IMR-90 (cell line): Measurements from ENCODE around the gene USH2A. TPM values are rescaled to one million over a fixed set of nuclear protein-coding genes. Genes with fewer than 3 reads are reported as not detected.

Source experiments
- ATAC-seq: fragments of 200-7000 bp; cut with Tn5 transposase; 2 replicates; pipeline ENCODE4 v1.9.1; 2020; ENCODE audit warnings: low read depth, mild to moderate bottlenecking, moderate library complexity
- BruUV-seq: library from RNA; stranded (reverse); fragments of 400-500 nt; replicated peaks from 2 replicates; lab custom pipeline; 2021; lab: Mats Ljungman, UMichigan
- CTCF ChIA-PET: fragments of 300-600 bp; formaldehyde crosslinking; extraction: SDS; loops from one replicate; lab custom pipeline; 2021; ENCODE audit warnings: antibody characterized with exemption; lab: Yijun Ruan, JAX
- POLR2A ChIA-PET: fragments of 300-600 bp; sonication (Branson Sonifier 250); formaldehyde crosslinking; loops from one replicate; lab custom pipeline; 2022; ENCODE audit warnings: antibody characterized with exemption; ENCODE audit not compliant: unreplicated experiment; lab: Charles Lee
- DNase-seq: peaks from one replicate; pipeline ENCODE4 v3.0.0; 2013
- H2AFZ ChIP-seq: replicated peaks from 2 replicates; pipeline ENCODE3; 2013; ENCODE audit warnings: low read length, mild to moderate bottlenecking; ENCODE audit not compliant: poor library complexity
- H2AK5ac ChIP-seq: 2 replicates; pipeline ENCODE4 v1.6.1; 2013; ENCODE audit warnings: low read depth, low read length, inconsistent platforms
- H2AK9ac ChIP-seq: replicated peaks from 2 replicates; pipeline ENCODE3; 2013; ENCODE audit warnings: mild to moderate bottlenecking, low read depth, low read length, moderate library complexity; ENCODE audit not compliant: poor library complexity
- H2BK120ac ChIP-seq: 2 replicates; pipeline ENCODE4 v1.6.1; 2013; ENCODE audit warnings: low read depth, low read length, inconsistent platforms
- H2BK15ac ChIP-seq: 3 replicates; pipeline ENCODE4 v1.6.1; 2013; ENCODE audit warnings: low read depth, low read length, inconsistent platforms
- H2BK20ac ChIP-seq: 2 replicates; pipeline ENCODE4 v1.6.1; 2013; ENCODE audit warnings: low read depth, mild to moderate bottlenecking, inconsistent platforms, low read length, moderate library complexity
- H2BK5ac ChIP-seq: 2 replicates; pipeline ENCODE4 v1.6.1; 2013; ENCODE audit warnings: mild to moderate bottlenecking, low read depth, low read length, inconsistent platforms; ENCODE audit not compliant: poor library complexity, severe bottlenecking
- H3K14ac ChIP-seq: replicated peaks from 2 replicates; pipeline ENCODE4 v1.6.1; 2013; ENCODE audit warnings: low read depth, low read length, inconsistent platforms
- H3K18ac ChIP-seq: 2 replicates; pipeline ENCODE4 v1.6.1; 2013; ENCODE audit warnings: low read depth, low read length, control low read depth
- H3K23ac ChIP-seq: 2 replicates; pipeline ENCODE4 v1.6.1; 2013; ENCODE audit warnings: low read depth, low read length, inconsistent platforms
- H3K27ac ChIP-seq: 2 replicates; pipeline ENCODE4 v1.5.1; 2013; ENCODE audit warnings: mild to moderate bottlenecking, control low read depth, low read length; ENCODE audit not compliant: insufficient read depth
- H3K27me3 ChIP-seq: 2 replicates; pipeline ENCODE4 v1.6.1; 2013; ENCODE audit warnings: low read length; ENCODE audit not compliant: control insufficient read depth, insufficient read depth
- H3K36me3 ChIP-seq: 2 replicates; pipeline ENCODE4 v1.6.1; 2013; ENCODE audit warnings: low read length, mixed read lengths; ENCODE audit not compliant: control insufficient read depth, insufficient read depth
- H3K4ac ChIP-seq: 2 replicates; pipeline ENCODE4 v1.6.1; 2013; ENCODE audit warnings: low read depth, low read length, inconsistent platforms
- H3K4me1 ChIP-seq: 2 replicates; pipeline ENCODE4 v1.6.1; 2013; ENCODE audit warnings: low read length, mixed read lengths; ENCODE audit not compliant: control insufficient read depth, insufficient read depth
- H3K4me2 ChIP-seq: 2 replicates; pipeline ENCODE4 v1.6.1; 2013; ENCODE audit warnings: low read depth, mild to moderate bottlenecking, control low read depth, low read length, moderate library complexity
- H3K4me3 ChIP-seq: 2 replicates; pipeline ENCODE4 v1.5.1; 2013; ENCODE audit warnings: low read depth, mild to moderate bottlenecking, control low read depth, low read length, moderate library complexity; ENCODE audit not compliant: insufficient read depth
- H3K56ac ChIP-seq: 2 replicates; pipeline ENCODE4 v1.6.1; 2013; ENCODE audit warnings: low read length, inconsistent platforms; ENCODE audit not compliant: insufficient read depth; ENCODE audit errors: extremely low read depth
- H3K79me1 ChIP-seq, 2 experiments: 2 replicates each; pipeline ENCODE4 v1.6.1; 2013; ENCODE audit warnings: low read length in 2 of 2, inconsistent platforms in 1 of 2, low read depth in 1 of 2
- H3K9ac ChIP-seq: 2 replicates; pipeline ENCODE4 v1.6.1; 2013; ENCODE audit warnings: low read depth, low read length, control low read depth
- H3K9me1 ChIP-seq: 2 replicates; pipeline ENCODE4 v1.6.1; 2013; ENCODE audit warnings: low read length, inconsistent platforms; ENCODE audit not compliant: insufficient read depth
- H3K9me3 ChIP-seq: 2 replicates; pipeline ENCODE4 v1.6.1; 2013; ENCODE audit warnings: low read length; ENCODE audit not compliant: control insufficient read depth, insufficient read depth
- H4K20me1 ChIP-seq: 2 replicates; pipeline ENCODE4 v1.6.1; 2013; ENCODE audit warnings: low read length, inconsistent platforms; ENCODE audit not compliant: insufficient read depth
- H4K5ac ChIP-seq: 2 replicates; pipeline ENCODE4 v1.6.1; 2013; ENCODE audit warnings: mild to moderate bottlenecking, low read depth, low read length, control low read depth
- H4K8ac ChIP-seq, 2 experiments: 2 replicates each; pipeline ENCODE4 v1.6.1; 2013; ENCODE audit warnings: low read depth in 2 of 2, low read length in 2 of 2, control low read depth in 1 of 2, inconsistent platforms in 1 of 2
- H4K91ac ChIP-seq: 2 replicates; pipeline ENCODE4 v1.6.1; 2013; ENCODE audit warnings: low read depth, low read length, inconsistent platforms; ENCODE audit not compliant: insufficient read depth
- BHLHE40 ChIP-seq: fragments of 150-350 bp; IDR thresholded peaks from 2 replicates; pipeline ENCODE4 v1.6.1; 2016; ENCODE audit warnings: mild to moderate bottlenecking, low read depth, low read length
- CEBPB ChIP-seq: IDR thresholded peaks from 2 replicates; pipeline ENCODE4 v1.6.1; 2012; ENCODE audit warnings: low read depth, low read length, improper control_type of control experiment
- CHD1 ChIP-seq: IDR thresholded peaks from 2 replicates; pipeline ENCODE4 v1.6.1; 2012; ENCODE audit warnings: low read depth, low read length, improper control_type of control experiment
- CTCF ChIP-seq: conservative IDR thresholded peaks from 2 replicates; pipeline ENCODE4 v1.5.1; 2012; ENCODE audit warnings: mild to moderate bottlenecking, low read depth, low read length, improper control_type of control experiment
- MAFK ChIP-seq: IDR thresholded peaks from 2 replicates; pipeline ENCODE4 v1.6.1; 2012; ENCODE audit warnings: low read depth, low read length, improper control_type of control experiment
- MAZ ChIP-seq: IDR thresholded peaks from 2 replicates; pipeline ENCODE4 v1.6.1; 2012; ENCODE audit warnings: low read depth, mild to moderate bottlenecking, low read length, improper control_type of control experiment, moderate library complexity, borderline replicate concordance
- NFE2L2 ChIP-seq: fragments of 150-350 bp; IDR thresholded peaks from 2 replicates; pipeline ENCODE4 v1.6.1; 2016; ENCODE audit warnings: low read depth, mild to moderate bottlenecking, low read length
- POLR2A ChIP-seq: IDR thresholded peaks from 2 replicates; pipeline ENCODE4 v1.6.1; 2012; ENCODE audit warnings: mild to moderate bottlenecking, low read depth, low read length
- RCOR1 ChIP-seq: IDR thresholded peaks from 2 replicates; pipeline ENCODE4 v1.6.1; 2012; ENCODE audit warnings: mild to moderate bottlenecking, low read length, improper control_type of control experiment; ENCODE audit not compliant: insufficient replicate concordance
- RFX5 ChIP-seq: IDR thresholded peaks from 2 replicates; pipeline ENCODE4 v1.8.0; 2012; ENCODE audit warnings: low read depth, mild to moderate bottlenecking, low read length, moderate library complexity
- WGBS, 2 experiments: methylation state at CpG; one replicate each; pipeline versions ENCODE4 v1.1.5 to v1.1.7; 2013; ENCODE audit warnings: missing lambda C conversion rate in 2 of 2; ENCODE audit not compliant: insufficient read length in 1 of 2; ENCODE audit errors: extremely low coverage in 2 of 2; 5-methylcytosine and 5-hydroxymethylcytosine counted together
- dilution Hi-C: fragments of 300-500 bp; cut with HindIII; formaldehyde crosslinking; loops from one replicate; pipeline ENCODE4 v1.14.3; 2018; ENCODE audit warnings: low sequenced_read_pairs; ENCODE audit not compliant: unreplicated experiment
- in situ Hi-C: fragments of 300-500 bp; cut with MboI; formaldehyde crosslinking; loops from 3 replicates; pipeline ENCODE4 v1.14.3; 2019; ENCODE audit warnings: low sequenced_read_pairs, inconsistent platforms, mixed read lengths
- intact Hi-C: fragments of 100-400 bp; cut with micrococcal nuclease; formaldehyde crosslinking; loops from 2 replicates; pipeline ENCODE4 v1.10.0; 2022
- polyA plus RNA-seq, 3 experiments: library from polyadenylated mRNA; depleted of rRNA; stranded (reverse); fragments of >200 nt; gene quantifications; 2 replicates each; pipeline ENCODE4 v1.2.3, GENCODE V29; 2012; ENCODE audit warnings: low replicate concordance in 1 of 3
- total RNA-seq: library from RNA; depleted of rRNA; stranded (reverse); fragments of >200 nt; gene quantifications from 2 replicates; pipeline ENCODE4 v1.2.3, GENCODE V29; 2012
- TF ChIP-seq, protein P1 (sequence below): fragments of 150-350 bp; IDR thresholded peaks from 2 replicates; pipeline ENCODE4 v1.6.1; 2016; ENCODE audit warnings: low read depth, mild to moderate bottlenecking, low read length, moderate library complexity, borderline replicate concordance

The USH2A gene
- total and polyA plus RNA-seq, 2 of the 4 experiments (the other 2 are of a cell fraction): under 0.01 to 0.02 TPM

DNA sequence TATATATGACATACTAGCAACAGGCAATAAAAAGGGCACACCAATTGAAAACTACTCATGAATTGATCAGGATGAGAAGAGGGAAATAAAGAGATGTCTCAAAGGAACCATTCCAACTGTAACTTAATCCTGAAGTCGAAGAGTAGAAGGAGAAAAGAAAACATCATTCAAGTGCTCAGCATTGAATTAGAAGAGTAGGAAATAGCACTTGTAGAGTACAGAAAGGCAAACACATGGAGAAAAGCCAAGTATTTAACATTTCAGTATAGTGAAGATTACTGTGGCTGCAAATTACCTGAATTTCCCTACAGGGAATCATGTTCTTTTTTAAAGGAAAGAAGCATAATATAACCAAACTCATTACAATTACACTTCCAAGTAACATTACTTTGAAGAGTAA, 651.1 kb downstream of the USH2A start:
- Histone ChIP-seq H3K4me2 (no peak overlapping the region), H3K18ac (no peak overlapping the region), H2AK5ac (no peak overlapping the region), H3K79me1 (no peaks in the 10 kb centered on the region), H2BK20ac (no peak overlapping the region), H3K4ac (no peak overlapping the region), H3K56ac (no peak overlapping the region), H2BK5ac (no peak overlapping the region), H3K9me1 (no peaks in the 10 kb centered on the region), H3K14ac (no peak overlapping the region), H2AFZ (no peak overlapping the region), H4K20me1 (no peaks in the 10 kb centered on the region), H2BK120ac (no peak overlapping the region), H3K9ac (no peak overlapping the region), H3K27ac (no peak overlapping the region), H4K8ac (no peak overlapping the region), H3K9me3 (no peaks in the 10 kb centered on the region), H4K91ac (no peak overlapping the region), H4K5ac (no peak overlapping the region), H3K4me1 (peaks cover 3% of the 10 kb centered on the region; the same call in 1 of the 2 replicates), H3K36me3 (no peaks in the 10 kb centered on the region), H2BK15ac (no peak overlapping the region), H2AK9ac (no peak overlapping the region), H3K27me3 (no peaks in the 10 kb centered on the region), H3K23ac (no peak overlapping the region), H3K4me3 (no peak overlapping the region)
- in situ Hi-C loops: no loop called here
- POLR2A ChIA-PET: no interaction called here
- ATAC-seq (no peak), DNase-seq (no peak)
- WGBS, 2 experiments: no CpG with 5 or more reads among the region's 1 CpG
- CTCF ChIA-PET: no interaction called here
- BruUV-seq: no TSS peak
- no peak for TF ChIP-seq NFE2L2
- no peak for TF ChIP-seq POLR2A
- no peak for TF ChIP-seq CTCF
- no peak for TF ChIP-seq MAZ
- no peak for TF ChIP-seq RFX5
- TF ChIP-seq, protein P1, sequence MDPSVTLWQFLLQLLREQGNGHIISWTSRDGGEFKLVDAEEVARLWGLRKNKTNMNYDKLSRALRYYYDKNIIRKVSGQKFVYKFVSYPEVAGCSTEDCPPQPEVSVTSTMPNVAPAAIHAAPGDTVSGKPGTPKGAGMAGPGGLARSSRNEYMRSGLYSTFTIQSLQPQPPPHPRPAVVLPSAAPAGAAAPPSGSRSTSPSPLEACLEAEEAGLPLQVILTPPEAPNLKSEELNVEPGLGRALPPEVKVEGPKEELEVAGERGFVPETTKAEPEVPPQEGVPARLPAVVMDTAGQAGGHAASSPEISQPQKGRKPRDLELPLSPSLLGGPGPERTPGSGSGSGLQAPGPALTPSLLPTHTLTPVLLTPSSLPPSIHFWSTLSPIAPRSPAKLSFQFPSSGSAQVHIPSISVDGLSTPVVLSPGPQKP: no peak
- no peak for TF ChIP-seq CEBPB
- no peak for TF ChIP-seq CHD1
- TF ChIP-seq RCOR1: no peak
- no peak for TF ChIP-seq MAFK
- no peak for TF ChIP-seq BHLHE40
- intact Hi-C loops: no loop called here
- dilution Hi-C loops: no loop called here
